ENCODE results near the gene CLDN3. TPM values are rescaled to one million over a fixed set of nuclear protein-coding genes. Genes with fewer than 3 reads are reported as not detected.
A peak's percentile ranks its signal among the peaks of the same experiment; 100 is the strongest.

Gene CLDN3
- total and polyA plus RNA-seq, 10 donors: 0.13 to 0.26 (median 0.26) TPM; not detected in 7

GRCh38 chr7:73812996-73813395 lies 42.9 kb upstream of the CLDN3 start:
- WGBS, 5 donors: 83 to 94% (median 91%) methylated on average over 3 of the region's 3 CpGs
- intact Hi-C loops (cut with DNase I; ENCODE audit: low total_unique reads): loop anchor here (5.0 kb wide), 1 partner anchor 44 kb away; no protein-coding TSS in a partner anchor
- peaks cover 0 to 24% (median 3%) of the 10 kb centered on the region in 7 donors for H3K27me3 ChIP-seq (replicated peaks in 1 of 7)
- H3K36me3 ChIP-seq: no peaks in the 10 kb centered on the region
- H3K4me3 ChIP-seq: no peak overlapping the region
- H3K4me1 ChIP-seq: no peaks in the 10 kb centered on the region
- DNase-seq: no peak
- peaks cover 0 to 20% (median 16%) of the 10 kb centered on the region in 8 donors for H3K9me3 ChIP-seq
- no peak for TF ChIP-seq CTCF (IDR thresholded peaks at IDR 0.05 in 8 of 11, conservative IDR thresholded peaks at IDR 0.05 in 3 of 11)
- TF ChIP-seq POLR2AphosphoS5 (IDR thresholded peaks at IDR 0.05): no peak
- no peak for TF ChIP-seq POLR2A (IDR thresholded peaks at IDR 0.05)
- H3K27ac ChIP-seq: no peak overlapping the region

- TF ChIP-seq CTCF (IDR thresholded peaks at IDR 0.05 in 8 of 11, conservative IDR thresholded peaks at IDR 0.05 in 3 of 11) (peak; percentile 66 to 87 (median 79)), POLR2A (IDR thresholded peaks at IDR 0.05) (no peak), POLR2AphosphoS5 (IDR thresholded peaks at IDR 0.05) (peak in 2 of 3 donors; percentile 14 to 26)
- H3K4me3 ChIP-seq: no peak overlapping the region
- no peaks in the 10 kb centered on the region for H3K4me1 ChIP-seq
- no peak overlapping the region for H3K27ac ChIP-seq
- peaks cover 0 to 20% (median 16%) of the 10 kb centered on the region in 8 donors for H3K9me3 ChIP-seq
- intact Hi-C loops (cut with DNase I; ENCODE audit: low total_unique reads): loop anchor here (5.0 kb wide), 1 partner anchor 46 kb away; no protein-coding TSS in a partner anchor
- H3K36me3 ChIP-seq: no peaks in the 10 kb centered on the region
- DNase-seq: peak; percentile 86
- 12 to 15% (median 14%) methylated on average over 11 of the region's 11 CpGs for WGBS, 5 donors
- H3K27me3 ChIP-seq (replicated peaks in 1 of 7): peaks cover 0 to 24% (median 3%) of the 10 kb centered on the region in 7 donors
Measured at GRCh38 chr7:73811760-73812168, 41.7 kb upstream of the CLDN3 start.

GRCh38 chr7:73810998-73811360 lies 40.9 kb upstream of the CLDN3 start:
- peaks cover 0 to 20% (median 16%) of the 10 kb centered on the region in 8 donors for H3K9me3 ChIP-seq
- no peak overlapping the region for H3K27ac ChIP-seq
- H3K27me3 ChIP-seq (replicated peaks in 1 of 7): peaks cover 0 to 24% (median 3%) of the 10 kb centered on the region in 7 donors
- no peak overlapping the region for H3K4me3 ChIP-seq
- DNase-seq: peak; percentile 56
- H3K4me1 ChIP-seq: no peaks in the 10 kb centered on the region
- 55 to 83% (median 61%) methylated on average over 3 to 4 of the region's 4 CpGs for WGBS, 5 donors
- H3K36me3 ChIP-seq: no peaks in the 10 kb centered on the region
- TF ChIP-seq POLR2A (IDR thresholded peaks at IDR 0.05) (no peak), CTCF (IDR thresholded peaks at IDR 0.05 in 8 of 11, conservative IDR thresholded peaks at IDR 0.05 in 3 of 11) (no peak), POLR2AphosphoS5 (IDR thresholded peaks at IDR 0.05) (no peak)
- intact Hi-C loops (cut with DNase I; ENCODE audit: low total_unique reads): loop anchor here (5.0 kb wide), 1 partner anchor 46 kb away; no protein-coding TSS in a partner anchor

- no peak overlapping the region for H3K4me3 ChIP-seq
- peak; percentile 56 for DNase-seq
- H3K27ac ChIP-seq: no peak overlapping the region
- intact Hi-C loops (cut with DNase I; ENCODE audit: low total_unique reads): no loop called here
- 89 to 93% (median 91%) methylated on average over 21 of the region's 21 CpGs for WGBS, 5 donors
- no peak for TF ChIP-seq POLR2A (IDR thresholded peaks at IDR 0.05)
- peaks cover 0 to 20% (median 16%) of the 10 kb centered on the region in 8 donors for H3K9me3 ChIP-seq
- peaks cover 0 to 24% (median 3%) of the 10 kb centered on the region in 7 donors for H3K27me3 ChIP-seq (replicated peaks in 1 of 7)
- H3K4me1 ChIP-seq: no peaks in the 10 kb centered on the region
- H3K36me3 ChIP-seq: no peaks in the 10 kb centered on the region
Measured at GRCh38 chr7:73809467-73809951, 39.4 kb upstream of the CLDN3 start.

Data from spleen (tissue), 11 donors.